HepG2 (cell line): ENCODE data around the gene GPS1. TPM values are rescaled to one million over a fixed set of nuclear protein-coding genes. Genes with fewer than 3 reads are reported as not detected.

Experiments used
- AHR ChIP-seq: IDR thresholded peaks from 2 replicates; pipeline ENCODE4 v1.6.1; 2018; ENCODE audit warnings: missing genetic modification reagents, missing compliant biosample characterization
- DNMT1 ChIP-seq: sonication (generic); formaldehyde crosslinking; IDR thresholded peaks from 2 replicates; pipeline ENCODE4 v1.5.1; 2020; ENCODE audit warnings: mild to moderate bottlenecking, missing genetic modification reagents
- RBFOX2 ChIP-seq: fragments of 200-400 bp; formaldehyde crosslinking; IDR thresholded peaks from 2 replicates; pipeline ENCODE4 v1.6.1; 2017; ENCODE audit warnings: low read depth, mild to moderate bottlenecking, low read length
- TBL1XR1 ChIP-seq: fragments of 150-350 bp; IDR thresholded peaks from 2 replicates; pipeline ENCODE4 v1.6.1; 2014; ENCODE audit warnings: borderline replicate concordance, low read length; ENCODE audit not compliant: partially characterized antibody
- ZNF335 ChIP-seq: sonication (generic); formaldehyde crosslinking; IDR thresholded peaks from 2 replicates; pipeline ENCODE4 v1.4.0; 2020; ENCODE audit warnings: missing genetic modification reagents
- ZNF709 ChIP-seq: sonication (generic); formaldehyde crosslinking; IDR thresholded peaks from 2 replicates; pipeline ENCODE4 v1.5.0; 2020; ENCODE audit warnings: mild to moderate bottlenecking, missing genetic modification reagents
- polyA plus RNA-seq, 8 experiments: library from polyadenylated mRNA; depleted of rRNA in 3 of 8; stranded (reverse) in 7 of 8; unstranded in 1 of 8; fragments of >200 nt; fragmentation: Illumina TruSeq in 4 of 8; extraction: Trizol in 4 of 8; gene quantifications; 2 replicates each; pipeline versions ENCODE4 v1.2.1 to v1.2.3, GENCODE V29; 2011 to 2016; ENCODE audit warnings: low read depth in 4 of 8, missing spikeins in 1 of 8, mixed read lengths in 1 of 8; ENCODE audit not compliant: insufficient read depth in 1 of 8
- total RNA-seq, 5 experiments: library from RNA; depleted of rRNA; stranded (reverse); fragments of >200 nt; fragmentation: Illumina TruSeq; extraction: Trizol; gene quantifications; 2 replicates each; pipeline ENCODE4 v1.2.3, GENCODE V29; 2016; ENCODE audit warnings: low read depth in 1 of 5
- TF ChIP-seq, protein P1 (sequence below): sonication (generic); formaldehyde crosslinking; IDR thresholded peaks from 2 replicates; pipeline ENCODE4 v1.5.1; 2020; ENCODE audit warnings: mild to moderate bottlenecking, missing genetic modification reagents
- TF ChIP-seq, protein P2 (sequence below): sonication (generic); formaldehyde crosslinking; IDR thresholded peaks from 2 replicates; pipeline ENCODE4 v1.8.0; 2022; ENCODE audit warnings: missing genetic modification reagents, mild to moderate bottlenecking, borderline replicate concordance
- TF ChIP-seq, protein P3 (sequence below): sonication (generic); formaldehyde crosslinking; IDR thresholded peaks from 2 replicates; pipeline ENCODE4 v1.5.0; 2020; ENCODE audit warnings: mild to moderate bottlenecking, low read depth, missing genetic modification reagents, borderline replicate concordance
- TF ChIP-seq, protein P4 (sequence below): sonication (generic); formaldehyde crosslinking; IDR thresholded peaks from 2 replicates; pipeline ENCODE4 v1.4.0; 2020; ENCODE audit warnings: missing genetic modification reagents

Gene GPS1
- total and polyA plus RNA-seq, 2 of the 13 experiments (the other 11 are each of a cell fraction or from before 2014, with no cell fraction given), result 124 to 128 TPM

DNA sequence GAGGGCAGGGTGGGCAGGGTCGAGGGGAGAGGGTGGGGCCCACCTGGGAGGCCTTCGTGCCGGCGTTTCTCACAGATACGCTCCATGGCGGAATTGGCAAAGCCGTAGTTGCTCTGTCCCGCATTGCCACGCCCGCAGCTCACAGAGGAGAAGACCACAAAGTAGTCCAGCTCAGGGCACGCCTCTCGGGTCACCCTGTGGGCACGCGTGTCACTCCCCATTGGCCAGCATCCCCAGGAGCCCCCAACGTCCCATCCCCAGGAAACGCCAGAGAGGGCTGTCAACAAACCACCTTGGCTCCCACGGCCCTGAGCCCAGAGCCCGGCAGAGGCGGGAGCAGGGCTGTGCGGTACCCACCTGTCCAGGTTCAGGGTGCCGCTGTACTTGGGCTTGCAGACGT lies 30.3 kb downstream of the GPS1 start (continued):
- TF ChIP-seq, protein P1, sequence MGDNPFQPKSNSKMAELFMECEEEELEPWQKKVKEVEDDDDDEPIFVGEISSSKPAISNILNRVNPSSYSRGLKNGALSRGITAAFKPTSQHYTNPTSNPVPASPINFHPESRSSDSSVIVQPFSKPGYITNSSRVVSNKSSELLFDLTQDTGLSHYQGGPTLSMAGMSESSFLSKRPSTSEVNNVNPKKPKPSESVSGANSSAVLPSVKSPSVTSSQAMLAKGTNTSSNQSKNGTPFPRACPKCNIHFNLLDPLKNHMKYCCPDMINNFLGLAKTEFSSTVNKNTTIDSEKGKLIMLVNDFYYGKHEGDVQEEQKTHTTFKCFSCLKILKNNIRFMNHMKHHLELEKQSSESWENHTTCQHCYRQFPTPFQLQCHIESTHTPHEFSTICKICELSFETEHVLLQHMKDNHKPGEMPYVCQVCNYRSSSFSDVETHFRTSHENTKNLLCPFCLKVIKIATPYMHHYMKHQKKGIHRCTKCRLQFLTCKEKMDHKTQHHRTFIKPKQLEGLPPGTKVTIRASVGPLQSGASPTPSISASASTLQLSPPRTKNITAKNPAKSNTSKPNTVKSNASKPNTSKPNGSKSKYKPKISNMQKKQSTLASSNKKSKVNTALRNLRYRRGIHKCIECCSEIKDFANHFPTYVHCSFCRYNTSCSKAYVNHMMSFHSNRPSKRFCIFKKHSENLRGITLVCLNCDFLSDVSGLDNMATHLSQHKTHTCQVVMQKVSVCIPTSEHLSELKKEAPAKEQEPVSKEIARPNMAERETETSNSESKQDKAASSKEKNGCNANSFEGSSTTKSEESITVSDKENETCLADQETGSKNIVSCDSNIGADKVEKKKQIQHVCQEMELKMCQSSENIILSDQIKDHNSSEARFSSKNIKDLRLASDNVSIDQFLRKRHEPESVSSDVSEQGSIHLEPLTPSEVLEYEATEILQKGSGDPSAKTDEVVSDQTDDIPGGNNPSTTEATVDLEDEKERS (CRISPR knock-in tag), result no peak
- no peak for TF ChIP-seq AHR (CRISPR knock-in tag)
- TF ChIP-seq, protein P2, sequence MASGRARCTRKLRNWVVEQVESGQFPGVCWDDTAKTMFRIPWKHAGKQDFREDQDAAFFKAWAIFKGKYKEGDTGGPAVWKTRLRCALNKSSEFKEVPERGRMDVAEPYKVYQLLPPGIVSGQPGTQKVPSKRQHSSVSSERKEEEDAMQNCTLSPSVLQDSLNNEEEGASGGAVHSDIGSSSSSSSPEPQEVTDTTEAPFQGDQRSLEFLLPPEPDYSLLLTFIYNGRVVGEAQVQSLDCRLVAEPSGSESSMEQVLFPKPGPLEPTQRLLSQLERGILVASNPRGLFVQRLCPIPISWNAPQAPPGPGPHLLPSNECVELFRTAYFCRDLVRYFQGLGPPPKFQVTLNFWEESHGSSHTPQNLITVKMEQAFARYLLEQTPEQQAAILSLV (CRISPR knock-in tag), result no peak
- TF ChIP-seq RBFOX2, result peak; percentile 8
- no peak for TF ChIP-seq DNMT1 (CRISPR knock-in tag)
- no peak for TF ChIP-seq ZNF335 (CRISPR knock-in tag)
- TF ChIP-seq, protein P3, sequence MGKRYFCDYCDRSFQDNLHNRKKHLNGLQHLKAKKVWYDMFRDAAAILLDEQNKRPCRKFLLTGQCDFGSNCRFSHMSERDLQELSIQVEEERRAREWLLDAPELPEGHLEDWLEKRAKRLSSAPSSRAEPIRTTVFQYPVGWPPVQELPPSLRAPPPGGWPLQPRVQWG (CRISPR knock-in tag), result no peak
- TF ChIP-seq TBL1XR1, result no peak
- TF ChIP-seq, protein P4, sequence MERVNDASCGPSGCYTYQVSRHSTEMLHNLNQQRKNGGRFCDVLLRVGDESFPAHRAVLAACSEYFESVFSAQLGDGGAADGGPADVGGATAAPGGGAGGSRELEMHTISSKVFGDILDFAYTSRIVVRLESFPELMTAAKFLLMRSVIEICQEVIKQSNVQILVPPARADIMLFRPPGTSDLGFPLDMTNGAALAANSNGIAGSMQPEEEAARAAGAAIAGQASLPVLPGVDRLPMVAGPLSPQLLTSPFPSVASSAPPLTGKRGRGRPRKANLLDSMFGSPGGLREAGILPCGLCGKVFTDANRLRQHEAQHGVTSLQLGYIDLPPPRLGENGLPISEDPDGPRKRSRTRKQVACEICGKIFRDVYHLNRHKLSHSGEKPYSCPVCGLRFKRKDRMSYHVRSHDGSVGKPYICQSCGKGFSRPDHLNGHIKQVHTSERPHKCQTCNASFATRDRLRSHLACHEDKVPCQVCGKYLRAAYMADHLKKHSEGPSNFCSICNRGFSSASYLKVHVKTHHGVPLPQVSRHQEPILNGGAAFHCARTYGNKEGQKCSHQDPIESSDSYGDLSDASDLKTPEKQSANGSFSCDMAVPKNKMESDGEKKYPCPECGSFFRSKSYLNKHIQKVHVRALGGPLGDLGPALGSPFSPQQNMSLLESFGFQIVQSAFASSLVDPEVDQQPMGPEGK, result no peak
- TF ChIP-seq ZNF709 (CRISPR knock-in tag), result no peak
